NCI-H2029 treated with DMSO at 0.1 percent for 48 hours (cell line): Measurements from ENCODE around the gene GPBP1L1.
"Not testable (repeated sequence)": the region's sequence is repeated elsewhere in the genome, so short reads cannot be mapped to it uniquely, and the experiment has no call there.

Experiments used
- DNase-seq: peaks from one replicate; lab custom pipeline; 2025; lab: John Stamatoyannopoulos, UW

GPBP1L1 gene

GRCh38 chr1:45679123-45679522, 7.2 kb downstream of the GPBP1L1 start:
- DNase-seq: no peak

- DNase-seq: no peak
Measured at GRCh38 chr1:45678489-45678888, 7.8 kb downstream of the GPBP1L1 start.

- DNase-seq: no peak
Measured at GRCh38 chr1:45677751-45678245, 8.5 kb downstream of the GPBP1L1 start.

DNA sequence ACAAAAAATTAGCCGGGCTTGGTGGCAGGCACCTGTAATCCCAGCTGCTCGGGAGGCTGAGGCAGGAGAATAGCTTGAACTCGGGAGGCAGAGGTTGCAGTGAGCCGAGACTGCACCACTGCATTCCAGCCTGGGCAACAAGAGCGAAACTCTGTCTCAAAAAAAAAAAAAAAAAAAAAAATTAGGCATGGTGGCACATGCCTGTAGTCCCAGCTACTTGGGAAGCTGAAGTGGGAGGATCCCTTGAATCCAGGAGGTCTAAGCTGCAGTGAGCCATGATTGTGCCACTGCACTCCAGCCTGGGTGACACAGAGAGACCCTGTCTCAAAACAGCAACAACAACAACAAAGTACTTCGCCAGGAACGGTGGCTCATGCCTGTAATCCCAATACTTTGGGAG, 9.8 kb downstream of the GPBP1L1 start:
- DNase-seq: not testable (repeated sequence)

GRCh38 chr1:45674478-45674877, 11.9 kb downstream of the GPBP1L1 start:
- DNase-seq: no peak

DNA sequence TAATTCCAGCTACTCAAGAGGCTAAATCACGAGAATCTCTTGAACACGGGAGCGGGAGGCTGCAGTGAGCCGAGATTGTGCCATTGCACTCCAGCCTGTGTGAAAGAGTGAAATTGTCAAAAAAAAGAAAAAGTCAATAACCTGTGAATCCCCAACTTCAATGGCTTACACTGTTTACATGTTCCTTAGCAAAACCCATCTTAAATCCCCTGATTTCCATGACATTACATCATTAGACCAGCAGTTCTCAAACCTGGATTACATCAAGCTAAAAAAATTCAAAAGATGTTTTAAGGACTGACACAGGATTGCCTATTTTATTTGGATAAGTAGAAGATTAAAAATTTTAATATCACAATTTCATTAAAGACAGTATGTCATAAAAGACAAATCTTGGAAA, 12.4 kb downstream of the GPBP1L1 start:
- no peak for DNase-seq

GRCh38 chr1:45669859-45670655, 16.3 kb downstream of the GPBP1L1 start:
- DNase-seq: no peak

GRCh38 chr1:45669379-45669778, 17.0 kb downstream of the GPBP1L1 start:
- DNase-seq: no peak

- DNase-seq: no peak
Measured at GRCh38 chr1:45668526-45668925, 17.8 kb downstream of the GPBP1L1 start.

DNA sequence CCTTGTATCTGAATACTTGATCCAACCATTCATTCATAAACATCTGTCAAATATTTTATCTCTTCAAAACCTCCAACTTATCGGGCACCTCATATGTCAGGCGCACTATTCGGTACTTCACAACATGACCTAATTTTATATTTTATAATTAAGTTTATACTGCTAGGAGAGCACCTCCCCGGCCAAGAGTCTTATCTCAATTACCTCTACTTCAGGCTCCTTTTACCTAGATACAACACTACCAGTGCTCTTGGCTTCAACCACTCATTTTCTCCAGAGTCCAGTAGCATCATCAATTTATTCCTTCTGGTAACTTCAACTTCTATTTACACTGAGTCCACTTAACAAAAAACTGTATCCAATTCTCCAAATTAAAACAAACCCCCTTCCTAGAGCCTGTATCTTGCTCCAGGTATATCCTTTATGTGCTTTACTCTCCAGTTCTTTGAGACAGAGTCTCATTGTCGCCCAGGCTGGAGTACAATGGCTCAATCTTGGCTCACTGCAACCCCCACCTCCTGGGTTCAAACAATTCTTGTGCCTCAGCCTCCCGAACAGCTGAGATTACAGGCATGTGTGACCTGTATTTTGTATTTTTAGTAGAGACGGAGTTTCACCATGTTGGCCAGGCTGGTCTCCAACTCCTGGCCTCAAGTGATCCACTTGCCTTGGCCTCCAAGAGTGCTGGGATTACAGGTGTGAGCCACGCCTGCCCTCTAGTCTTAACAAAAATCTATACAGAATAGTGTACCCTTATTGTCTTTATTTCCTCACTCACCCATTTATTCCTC, 18.8 kb downstream of the GPBP1L1 start:
- DNase-seq: no peak

DNA sequence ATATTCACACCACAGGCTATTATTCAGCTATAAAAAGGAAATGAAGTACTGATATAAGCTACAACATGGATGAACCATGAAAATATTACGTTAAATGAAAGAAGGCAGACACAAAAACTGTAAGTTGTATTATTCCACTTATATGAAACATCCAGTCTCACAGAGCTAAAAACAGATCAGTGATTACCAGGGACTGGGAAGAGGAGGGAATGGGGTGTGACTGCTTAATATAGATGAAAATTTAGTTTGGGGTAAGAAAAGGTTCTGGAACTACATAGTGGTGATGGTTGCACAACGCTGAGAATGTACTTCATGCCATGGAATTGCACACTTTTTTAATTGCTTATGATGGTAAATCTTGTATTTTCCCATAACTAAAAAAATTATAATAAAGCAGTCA, 19.5 kb downstream of the GPBP1L1 start:
- no peak for DNase-seq

- DNase-seq: no peak
Measured at GRCh38 chr1:45660336-45660735, 26.0 kb downstream of the GPBP1L1 start.

GRCh38 chr1:45659222-45659621, 27.1 kb downstream of the GPBP1L1 start:
- DNase-seq: no peak

DNA sequence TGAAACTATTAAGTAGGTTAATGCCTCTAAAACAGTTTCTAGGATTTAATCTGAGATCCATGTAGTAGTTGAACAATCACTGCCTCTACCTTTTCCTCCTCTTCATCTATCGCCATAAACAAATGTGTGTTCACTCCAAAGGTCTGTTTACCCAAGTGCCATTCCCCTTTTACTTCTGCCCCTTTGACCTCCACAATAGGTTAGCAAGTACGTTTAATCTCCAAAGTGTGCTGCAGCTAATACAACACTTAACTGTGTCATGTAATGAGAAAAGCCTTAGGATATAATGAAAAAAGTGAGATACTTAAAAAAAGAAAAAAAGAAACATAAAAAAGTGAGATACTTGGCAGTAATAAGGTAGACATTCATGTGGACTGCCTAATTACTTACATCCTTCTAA, 28.2 kb downstream of the GPBP1L1 start:
- no peak for DNase-seq

GRCh38 chr1:45656573-45657226, 29.6 kb downstream of the GPBP1L1 start:
- no peak for DNase-seq

DNA sequence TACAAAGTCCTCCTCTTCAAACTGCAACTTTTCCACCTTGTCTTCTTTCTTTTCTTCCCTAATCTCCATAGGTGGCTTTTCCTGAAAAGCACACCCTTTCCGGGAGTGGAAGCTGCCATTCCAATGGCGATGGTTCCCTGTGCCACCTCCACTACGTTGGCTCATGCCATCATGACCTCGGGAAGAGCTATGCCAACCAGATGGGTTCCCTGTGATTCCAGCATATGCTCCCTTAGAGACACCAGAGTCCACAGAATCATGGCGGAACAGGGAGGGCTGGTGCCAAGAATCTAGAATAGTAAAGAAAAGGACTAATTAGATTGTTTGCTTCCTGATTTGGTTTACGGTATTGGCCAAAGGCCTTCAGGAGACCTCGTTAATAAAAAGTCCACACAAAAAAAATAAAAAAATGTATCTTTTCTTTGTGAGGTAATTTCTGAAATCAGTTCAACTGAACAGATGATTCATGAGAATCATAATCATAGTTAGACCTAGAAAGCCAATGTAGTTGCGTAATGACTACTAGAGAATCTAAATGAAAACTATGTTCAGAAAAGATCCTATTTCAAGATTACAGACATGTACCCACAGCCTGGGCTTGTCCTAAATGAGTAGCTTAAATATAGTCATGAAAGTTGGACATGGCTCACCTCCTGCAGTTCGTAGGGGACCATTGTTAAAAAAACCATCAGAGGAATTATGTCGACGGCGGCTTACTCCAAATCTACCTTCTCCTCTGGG, 31.6 kb downstream of the GPBP1L1 start:
- DNase-seq: no peak

DNA sequence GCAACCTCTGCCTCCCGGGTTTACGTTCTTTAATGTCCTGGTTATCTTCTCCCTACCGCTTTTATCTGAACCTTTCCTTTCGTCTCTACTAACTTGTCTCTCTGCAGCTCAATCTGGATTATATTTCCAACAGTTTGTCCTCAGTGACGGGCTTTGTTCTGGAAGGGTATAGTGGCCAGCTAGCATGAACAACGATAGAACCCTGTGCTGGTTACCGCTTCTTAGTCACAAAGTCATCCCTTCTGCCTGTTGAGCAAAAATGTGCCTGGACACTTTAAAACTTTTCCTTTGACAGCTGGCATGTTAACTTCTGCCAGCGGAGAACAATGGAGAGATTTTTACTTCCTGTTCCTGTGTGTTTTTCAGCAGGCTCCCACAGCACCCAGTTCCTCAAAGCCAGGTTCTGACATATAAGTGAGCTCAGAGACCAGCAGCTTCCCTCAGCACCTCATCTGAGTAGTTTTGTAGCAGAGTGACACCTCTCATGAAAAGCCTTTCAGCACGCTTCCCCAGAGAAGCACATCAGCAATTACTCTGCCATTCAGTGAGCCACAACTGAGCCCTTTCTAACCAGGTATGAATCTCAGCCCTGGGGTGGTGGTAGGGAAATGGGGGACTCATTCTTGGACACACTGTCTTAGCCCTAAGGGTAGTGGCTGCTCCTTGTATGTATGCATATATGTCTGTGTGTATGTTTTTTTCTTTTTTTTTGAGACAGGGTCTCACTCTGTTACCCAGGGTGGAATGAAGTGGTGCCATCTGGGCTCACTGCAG, 38.9 kb downstream of the GPBP1L1 start:
- no peak for DNase-seq

- DNase-seq: no peak
Measured at GRCh38 chr1:45644661-45645060, 41.7 kb downstream of the GPBP1L1 start.

DNA sequence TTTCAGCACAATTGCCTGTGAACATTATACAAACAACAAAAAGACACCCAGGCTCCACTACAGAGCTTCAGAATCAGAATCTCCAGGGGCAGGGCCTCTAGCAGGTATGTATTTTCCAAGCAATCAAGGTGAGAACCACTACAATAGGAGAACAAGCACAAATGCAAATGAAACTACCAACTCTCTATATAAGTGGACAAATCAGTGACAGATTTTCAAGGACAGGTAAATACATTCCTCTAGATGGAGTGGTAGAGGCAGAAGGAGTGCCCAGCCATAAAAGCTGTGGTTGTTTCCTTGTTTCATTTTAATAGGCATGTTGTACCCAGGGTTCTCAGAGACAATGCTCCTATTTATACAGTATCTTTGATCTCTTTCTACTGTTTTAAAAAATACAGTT, 42.4 kb downstream of the GPBP1L1 start:
- peak; percentile 98 for DNase-seq

DNA sequence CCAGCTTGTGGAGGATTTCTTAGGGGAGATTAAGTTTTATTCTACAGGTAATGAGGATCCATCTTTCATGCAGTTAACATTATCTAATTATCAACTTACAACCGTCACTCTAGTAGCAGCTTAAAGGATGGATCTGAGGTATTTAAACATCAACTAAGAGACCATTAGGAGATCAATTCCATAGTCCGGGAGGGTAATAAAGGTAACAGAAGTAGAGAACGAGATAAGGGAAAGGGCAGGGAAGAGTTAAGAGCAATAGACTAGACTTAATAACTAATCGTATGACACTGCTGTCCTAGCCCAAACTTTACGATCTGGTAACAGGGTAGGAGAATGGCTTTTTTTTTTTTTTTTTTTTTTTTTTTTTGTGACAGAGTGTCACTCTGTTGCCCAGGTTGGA, 43.0 kb downstream of the GPBP1L1 start:
- no peak for DNase-seq

GRCh38 chr1:45640293-45640692, 46.0 kb downstream of the GPBP1L1 start:
- no peak for DNase-seq
